SK-N-SH treated with all-trans-retinoic acid at 6 μM for 48 hours (cell line): Measurements from ENCODE around the gene MAN1A1.

Experiments used
- ARNTL ChIP-seq: fragments of 450-650 bp; formaldehyde crosslinking; IDR thresholded peaks from 2 replicates; pipeline ENCODE4 v1.5.0; 2020; ENCODE audit warnings: low read depth, mild to moderate bottlenecking, moderate library complexity, borderline replicate concordance
- CSDC2 ChIP-seq: fragments of 250-450 bp; sonication (Bioruptor Pico); IDR thresholded peaks from 2 replicates; pipeline ENCODE4 v1.5.0; 2020; ENCODE audit warnings: mild to moderate bottlenecking, moderate library complexity
- ESRRG ChIP-seq: fragments of 250-450 bp; sonication (Bioruptor Pico); IDR thresholded peaks from 2 replicates; pipeline ENCODE4 v1.6.1; 2021; ENCODE audit warnings: mild to moderate bottlenecking
- RARB ChIP-seq: fragments of 250-450 bp; sonication (Bioruptor Pico); IDR thresholded peaks from 2 replicates; pipeline ENCODE4 v1.8.0; 2021; ENCODE audit warnings: mild to moderate bottlenecking, moderate library complexity
- ZC3H10 ChIP-seq: fragments of 250-450 bp; sonication (Bioruptor Pico); IDR thresholded peaks from 2 replicates; pipeline ENCODE4 v1.5.1; 2021; ENCODE audit warnings: mild to moderate bottlenecking, moderate library complexity
- ZNF565 ChIP-seq: fragments of 450-650 bp; formaldehyde crosslinking; conservative IDR thresholded peaks from 2 replicates; pipeline ENCODE4 v1.5.0; 2020; ENCODE audit warnings: low read depth, mild to moderate bottlenecking, moderate library complexity
- ZNF8 ChIP-seq: fragments of 450-650 bp; formaldehyde crosslinking; IDR thresholded peaks from 2 replicates; pipeline ENCODE4 v1.5.0; 2020; ENCODE audit warnings: mild to moderate bottlenecking, moderate library complexity
- TF ChIP-seq, protein P1 (sequence below): fragments of 250-450 bp; sonication (Bioruptor Pico); IDR thresholded peaks from 2 replicates; pipeline ENCODE4 v1.5.1; 2020; ENCODE audit warnings: low read depth, mild to moderate bottlenecking, moderate library complexity
- TF ChIP-seq, protein P2 (sequence below): fragments of 250-450 bp; sonication (Bioruptor Pico); IDR thresholded peaks from 2 replicates; pipeline ENCODE4 v1.8.0; 2020; ENCODE audit warnings: mild to moderate bottlenecking, moderate library complexity, borderline replicate concordance
- TF ChIP-seq, protein P3 (sequence below): fragments of 250-450 bp; sonication (Bioruptor Pico); IDR thresholded peaks from 2 replicates; pipeline ENCODE4 v1.5.1; 2021; ENCODE audit warnings: mild to moderate bottlenecking, moderate library complexity
- TF ChIP-seq, protein P4 (sequence below): fragments of 250-450 bp; sonication (Bioruptor Pico); IDR thresholded peaks from 2 replicates; pipeline ENCODE4 v1.8.0; 2021; ENCODE audit warnings: low read depth, mild to moderate bottlenecking, moderate library complexity, borderline replicate concordance

DNA sequence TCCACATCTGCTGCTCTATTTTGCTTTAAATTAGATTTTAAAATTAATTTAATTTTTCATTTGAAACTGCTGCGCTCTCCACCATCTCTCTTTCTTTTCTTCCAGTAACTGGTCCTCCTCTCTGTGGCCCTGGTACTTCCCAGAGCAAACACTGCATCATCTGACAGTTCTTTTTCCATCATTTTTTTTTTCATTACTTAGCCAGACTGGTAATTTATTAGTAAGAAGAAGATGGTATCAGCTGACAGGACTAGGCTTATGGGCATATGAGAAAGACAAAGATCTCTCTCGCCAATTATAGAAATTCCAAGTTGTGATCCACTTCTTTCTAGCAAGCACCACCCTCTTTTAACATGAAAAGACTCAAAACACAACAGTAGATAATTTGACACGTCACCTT, 197.4 kb downstream of the MAN1A1 start:
- TF ChIP-seq CSDC2 (CRISPR knock-in tag) (no peak), ZNF8 (CRISPR knock-in tag) (no peak), ESRRG (no peak), ZNF565 (no peak), RARB (CRISPR knock-in tag) (no peak), ZC3H10 (CRISPR knock-in tag) (no peak), ARNTL (CRISPR knock-in tag) (no peak)
- TF ChIP-seq, protein P1, sequence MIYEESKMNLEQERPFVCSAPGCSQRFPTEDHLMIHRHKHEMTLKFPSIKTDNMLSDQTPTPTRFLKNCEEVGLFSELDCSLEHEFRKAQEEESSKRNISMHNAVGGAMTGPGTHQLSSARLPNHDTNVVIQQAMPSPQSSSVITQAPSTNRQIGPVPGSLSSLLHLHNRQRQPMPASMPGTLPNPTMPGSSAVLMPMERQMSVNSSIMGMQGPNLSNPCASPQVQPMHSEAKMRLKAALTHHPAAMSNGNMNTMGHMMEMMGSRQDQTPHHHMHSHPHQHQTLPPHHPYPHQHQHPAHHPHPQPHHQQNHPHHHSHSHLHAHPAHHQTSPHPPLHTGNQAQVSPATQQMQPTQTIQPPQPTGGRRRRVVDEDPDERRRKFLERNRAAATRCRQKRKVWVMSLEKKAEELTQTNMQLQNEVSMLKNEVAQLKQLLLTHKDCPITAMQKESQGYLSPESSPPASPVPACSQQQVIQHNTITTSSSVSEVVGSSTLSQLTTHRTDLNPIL, result no peak
- TF ChIP-seq, protein P2, sequence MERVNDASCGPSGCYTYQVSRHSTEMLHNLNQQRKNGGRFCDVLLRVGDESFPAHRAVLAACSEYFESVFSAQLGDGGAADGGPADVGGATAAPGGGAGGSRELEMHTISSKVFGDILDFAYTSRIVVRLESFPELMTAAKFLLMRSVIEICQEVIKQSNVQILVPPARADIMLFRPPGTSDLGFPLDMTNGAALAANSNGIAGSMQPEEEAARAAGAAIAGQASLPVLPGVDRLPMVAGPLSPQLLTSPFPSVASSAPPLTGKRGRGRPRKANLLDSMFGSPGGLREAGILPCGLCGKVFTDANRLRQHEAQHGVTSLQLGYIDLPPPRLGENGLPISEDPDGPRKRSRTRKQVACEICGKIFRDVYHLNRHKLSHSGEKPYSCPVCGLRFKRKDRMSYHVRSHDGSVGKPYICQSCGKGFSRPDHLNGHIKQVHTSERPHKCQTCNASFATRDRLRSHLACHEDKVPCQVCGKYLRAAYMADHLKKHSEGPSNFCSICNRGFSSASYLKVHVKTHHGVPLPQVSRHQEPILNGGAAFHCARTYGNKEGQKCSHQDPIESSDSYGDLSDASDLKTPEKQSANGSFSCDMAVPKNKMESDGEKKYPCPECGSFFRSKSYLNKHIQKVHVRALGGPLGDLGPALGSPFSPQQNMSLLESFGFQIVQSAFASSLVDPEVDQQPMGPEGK (CRISPR knock-in tag), result no peak
- TF ChIP-seq, protein P3, sequence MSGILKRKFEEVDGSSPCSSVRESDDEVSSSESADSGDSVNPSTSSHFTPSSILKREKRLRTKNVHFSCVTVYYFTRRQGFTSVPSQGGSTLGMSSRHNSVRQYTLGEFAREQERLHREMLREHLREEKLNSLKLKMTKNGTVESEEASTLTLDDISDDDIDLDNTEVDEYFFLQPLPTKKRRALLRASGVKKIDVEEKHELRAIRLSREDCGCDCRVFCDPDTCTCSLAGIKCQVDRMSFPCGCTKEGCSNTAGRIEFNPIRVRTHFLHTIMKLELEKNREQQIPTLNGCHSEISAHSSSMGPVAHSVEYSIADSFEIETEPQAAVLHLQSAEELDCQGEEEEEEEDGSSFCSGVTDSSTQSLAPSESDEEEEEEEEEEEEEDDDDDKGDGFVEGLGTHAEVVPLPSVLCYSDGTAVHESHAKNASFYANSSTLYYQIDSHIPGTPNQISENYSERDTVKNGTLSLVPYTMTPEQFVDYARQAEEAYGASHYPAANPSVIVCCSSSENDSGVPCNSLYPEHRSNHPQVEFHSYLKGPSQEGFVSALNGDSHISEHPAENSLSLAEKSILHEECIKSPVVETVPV (CRISPR knock-in tag), result no peak
- TF ChIP-seq, protein P4, sequence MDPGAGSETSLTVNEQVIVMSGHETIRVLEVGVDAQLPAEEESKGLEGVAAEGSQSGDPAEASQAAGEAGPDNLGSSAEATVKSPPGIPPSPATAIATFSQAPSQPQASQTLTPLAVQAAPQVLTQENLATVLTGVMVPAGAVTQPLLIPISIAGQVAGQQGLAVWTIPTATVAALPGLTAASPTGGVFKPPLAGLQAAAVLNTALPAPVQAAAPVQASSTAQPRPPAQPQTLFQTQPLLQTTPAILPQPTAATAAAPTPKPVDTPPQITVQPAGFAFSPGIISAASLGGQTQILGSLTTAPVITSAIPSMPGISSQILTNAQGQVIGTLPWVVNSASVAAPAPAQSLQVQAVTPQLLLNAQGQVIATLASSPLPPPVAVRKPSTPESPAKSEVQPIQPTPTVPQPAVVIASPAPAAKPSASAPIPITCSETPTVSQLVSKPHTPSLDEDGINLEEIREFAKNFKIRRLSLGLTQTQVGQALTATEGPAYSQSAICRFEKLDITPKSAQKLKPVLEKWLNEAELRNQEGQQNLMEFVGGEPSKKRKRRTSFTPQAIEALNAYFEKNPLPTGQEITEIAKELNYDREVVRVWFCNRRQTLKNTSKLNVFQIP, result no peak
